Subcutaneous abdominal adipose tissue (tissue), 5 donors: Measurements from ENCODE around the gene KCNMA1.

Experiments
- H3K27ac ChIP-seq: one replicate; pipeline ENCODE4 v1.7.0; 2013; ENCODE audit warnings: low read depth, mild to moderate bottlenecking, inconsistent platforms, low read length, moderate library complexity
- H3K27me3 ChIP-seq, 5 donors: one replicate each; pipeline ENCODE4 v1.7.0; 2013; ENCODE audit warnings: low read length in 5 of 5, inconsistent platforms in 1 of 5; ENCODE audit not compliant: control insufficient read depth in 5 of 5, insufficient read depth in 4 of 5
- H3K36me3 ChIP-seq, 5 donors: one replicate each; pipeline ENCODE4 v1.7.0; 2013; ENCODE audit warnings: low read length in 5 of 5; ENCODE audit not compliant: control insufficient read depth in 5 of 5, insufficient read depth in 5 of 5
- H3K4me1 ChIP-seq, 5 donors: one replicate each; pipeline ENCODE4 v1.7.0; 2013; ENCODE audit warnings: low read length in 5 of 5, mild to moderate bottlenecking in 3 of 5, moderate library complexity in 1 of 5; ENCODE audit not compliant: control insufficient read depth in 5 of 5, insufficient read depth in 5 of 5
- H3K4me3 ChIP-seq, 5 donors: one replicate each; pipeline ENCODE4 v1.7.0; 2013; ENCODE audit warnings: low read length in 5 of 5, low read depth in 1 of 5
- H3K9ac ChIP-seq, 5 donors: one replicate each; pipeline ENCODE4 v1.7.0; 2013; ENCODE audit warnings: low read length in 5 of 5, mild to moderate bottlenecking in 4 of 5, moderate library complexity in 3 of 5
- H3K9me3 ChIP-seq, 5 donors: one replicate each; pipeline ENCODE4 v1.7.0; 2013; ENCODE audit warnings: low read length in 5 of 5; ENCODE audit not compliant: control insufficient read depth in 5 of 5
- donor health status: healthy.
- donor health status: healthy.
- donor health status: healthy.
- donor health status: healthy.
- donor health status: healthy.

Gene KCNMA1

DNA sequence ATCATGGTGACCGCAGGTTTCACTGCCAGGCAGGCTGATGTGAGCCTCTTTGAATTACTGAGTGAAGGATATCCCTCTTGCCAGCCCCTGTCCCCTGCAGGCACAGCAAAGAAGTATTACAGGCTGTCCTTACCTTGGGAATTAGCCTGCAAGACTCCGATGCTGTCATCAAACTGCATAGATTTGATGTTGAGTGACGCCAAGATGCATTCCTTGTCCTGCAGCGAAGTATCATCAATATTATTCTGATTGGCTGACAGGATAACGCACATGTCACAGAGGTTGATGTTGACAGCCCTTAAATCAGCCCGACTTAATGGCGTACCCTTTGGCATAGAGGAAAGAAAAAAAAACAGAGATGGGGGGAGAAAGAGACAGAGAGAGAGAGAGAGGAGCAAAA lies 693.0 kb downstream of the KCNMA1 start:
- no peaks in the 10 kb centered on the region for H3K36me3 ChIP-seq
- no peak overlapping the region for H3K9ac ChIP-seq
- no peak overlapping the region for H3K27ac ChIP-seq
- no peak overlapping the region for H3K4me3 ChIP-seq
- H3K9me3 ChIP-seq = no peaks in the 10 kb centered on the region
- H3K4me1 ChIP-seq = no peaks in the 10 kb centered on the region
- peaks cover 0 to 8% (median 0%) of the 10 kb centered on the region in 5 donors for H3K27me3 ChIP-seq

GRCh38 chr10:76942628-76943416 lies 694.8 kb downstream of the KCNMA1 start:
- Histone ChIP-seq H3K27me3 (peaks cover 0 to 8% (median 0%) of the 10 kb centered on the region in 5 donors), H3K27ac (no peak overlapping the region), H3K4me1 (peaks cover 0 to under 1% (median 0%) of the 10 kb centered on the region in 5 donors), H3K36me3 (no peaks in the 10 kb centered on the region), H3K9me3 (no peaks in the 10 kb centered on the region), H3K4me3 (no peak overlapping the region), H3K9ac (no peak overlapping the region)

DNA sequence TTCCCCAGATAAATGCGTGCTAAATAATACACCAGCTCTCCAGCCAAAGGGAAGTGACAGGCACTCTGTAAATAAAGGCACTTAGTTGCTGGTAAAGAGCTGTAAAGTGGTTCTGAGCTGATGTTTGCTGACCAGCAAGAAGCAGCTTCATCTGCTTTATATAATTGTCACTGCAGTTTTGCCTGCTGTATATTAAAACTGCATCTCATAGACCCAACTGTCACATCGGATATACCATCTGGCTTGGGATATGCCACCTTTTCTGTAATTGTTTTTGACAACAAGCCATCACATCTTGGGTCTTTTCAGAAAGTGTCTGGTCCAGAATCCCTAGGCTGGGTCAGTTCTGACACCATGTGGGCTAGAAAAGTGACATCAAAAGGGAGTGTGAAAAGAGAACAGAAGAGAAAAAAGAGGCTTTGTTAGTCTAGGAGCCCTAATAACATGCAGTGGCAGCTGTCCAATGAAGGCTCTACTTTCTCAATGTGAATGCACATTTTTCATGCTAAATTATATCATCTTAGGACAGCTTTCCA lies 697.6 kb downstream of the KCNMA1 start:
- Histone ChIP-seq H3K9ac (no peak overlapping the region), H3K9me3 (no peaks in the 10 kb centered on the region), H3K27ac (no peak overlapping the region), H3K4me3 (no peak overlapping the region), H3K36me3 (no peaks in the 10 kb centered on the region), H3K4me1 (peaks cover 0 to 10% (median 0%) of the 10 kb centered on the region in 5 donors), H3K27me3 (peaks cover 0 to 8% (median 0%) of the 10 kb centered on the region in 5 donors)

GRCh38 chr10:76937181-76937600 lies 700.4 kb downstream of the KCNMA1 start:
- Histone ChIP-seq H3K4me3 (no peak overlapping the region), H3K9me3 (no peaks in the 10 kb centered on the region), H3K9ac (no peak overlapping the region), H3K27me3 (no peaks in the 10 kb centered on the region), H3K36me3 (no peaks in the 10 kb centered on the region), H3K27ac (no peak overlapping the region), H3K4me1 (peaks cover 0 to 10% (median 0%) of the 10 kb centered on the region in 5 donors)

GRCh38 chr10:76935941-76936613 lies 701.5 kb downstream of the KCNMA1 start:
- H3K4me1 ChIP-seq = peaks cover 0 to 10% (median 0%) of the 10 kb centered on the region in 5 donors
- no peak overlapping the region for H3K27ac ChIP-seq
- H3K27me3 ChIP-seq = no peaks in the 10 kb centered on the region
- no peaks in the 10 kb centered on the region for H3K36me3 ChIP-seq
- no peak overlapping the region for H3K4me3 ChIP-seq
- H3K9me3 ChIP-seq = no peaks in the 10 kb centered on the region
- no peak overlapping the region for H3K9ac ChIP-seq

DNA sequence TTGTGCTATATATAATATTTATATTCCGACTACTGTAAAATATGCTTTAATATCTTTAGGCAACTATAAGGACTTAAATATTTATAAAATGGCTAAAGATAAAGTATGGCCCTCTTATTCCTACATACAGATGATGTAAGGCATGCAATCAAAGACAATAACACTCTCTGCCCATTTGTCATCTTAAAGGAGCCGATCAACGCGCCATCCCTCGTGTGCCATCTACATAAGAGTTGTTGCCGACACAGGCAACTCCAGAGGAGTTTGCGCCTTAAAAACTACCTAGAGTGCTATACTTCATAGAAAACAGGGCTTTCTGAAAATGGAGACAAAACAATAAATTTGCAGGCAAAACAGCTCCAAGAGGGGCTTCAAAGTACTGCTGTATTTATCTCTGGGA lies 709.0 kb downstream of the KCNMA1 start:
- Histone ChIP-seq H3K9me3 (no peaks in the 10 kb centered on the region), H3K4me3 (no peak overlapping the region)

GRCh38 chr10:76925636-76926405 lies 711.8 kb downstream of the KCNMA1 start:
- Histone ChIP-seq H3K27ac (no peak overlapping the region), H3K36me3 (no peaks in the 10 kb centered on the region), H3K9me3 (no peaks in the 10 kb centered on the region), H3K4me1 (no peaks in the 10 kb centered on the region), H3K4me3 (no peak overlapping the region), H3K9ac (no peak overlapping the region), H3K27me3 (no peaks in the 10 kb centered on the region)

More for the DNA sequence above, 709.0 kb downstream of the KCNMA1 start:
- no peaks in the 10 kb centered on the region for H3K27me3 ChIP-seq
- no peak overlapping the region for H3K9ac ChIP-seq
- H3K36me3 ChIP-seq = no peaks in the 10 kb centered on the region
- no peak overlapping the region for H3K27ac ChIP-seq
- H3K4me1 ChIP-seq = no peaks in the 10 kb centered on the region

DNA sequence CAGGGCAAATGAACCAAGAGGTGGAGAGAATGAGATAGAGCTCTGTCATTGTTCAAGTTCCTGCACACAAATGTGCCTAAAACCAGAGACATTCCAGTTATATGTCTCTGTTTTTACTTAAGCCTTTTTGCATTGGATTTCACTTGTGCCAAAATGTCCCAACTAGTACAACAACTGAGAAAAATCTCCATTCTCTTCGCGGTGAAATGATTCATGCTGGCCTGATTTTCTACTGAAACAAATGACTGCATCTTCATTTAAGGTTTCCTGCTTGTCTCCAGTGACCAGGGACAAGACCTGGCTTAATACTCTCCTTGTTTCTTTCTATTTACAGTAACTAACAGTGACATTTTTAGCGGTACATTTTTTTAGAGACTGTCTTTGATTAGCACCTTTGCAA lies 714.9 kb downstream of the KCNMA1 start:
- Histone ChIP-seq H3K9ac (no peak overlapping the region), H3K9me3 (no peaks in the 10 kb centered on the region), H3K36me3 (no peaks in the 10 kb centered on the region), H3K27ac (no peak overlapping the region), H3K4me3 (no peak overlapping the region), H3K27me3 (no peaks in the 10 kb centered on the region), H3K4me1 (no peaks in the 10 kb centered on the region)

GRCh38 chr10:76921383-76922010 lies 716.1 kb downstream of the KCNMA1 start:
- Histone ChIP-seq H3K36me3 (no peaks in the 10 kb centered on the region), H3K27ac (no peak overlapping the region), H3K27me3 (no peaks in the 10 kb centered on the region), H3K9me3 (no peaks in the 10 kb centered on the region), H3K4me1 (no peaks in the 10 kb centered on the region), H3K9ac (no peak overlapping the region), H3K4me3 (no peak overlapping the region)
